Embryonic facial prominence (tissue), 1 donor: ENCODE data around the gene P4HA1.

ENCODE experiments used
- DNase-seq: peaks from one replicate; pipeline ENCODE4 v3.0.0-alpha.2; 2016; ENCODE audit errors: extremely low spot score

P4HA1 gene

DNA sequence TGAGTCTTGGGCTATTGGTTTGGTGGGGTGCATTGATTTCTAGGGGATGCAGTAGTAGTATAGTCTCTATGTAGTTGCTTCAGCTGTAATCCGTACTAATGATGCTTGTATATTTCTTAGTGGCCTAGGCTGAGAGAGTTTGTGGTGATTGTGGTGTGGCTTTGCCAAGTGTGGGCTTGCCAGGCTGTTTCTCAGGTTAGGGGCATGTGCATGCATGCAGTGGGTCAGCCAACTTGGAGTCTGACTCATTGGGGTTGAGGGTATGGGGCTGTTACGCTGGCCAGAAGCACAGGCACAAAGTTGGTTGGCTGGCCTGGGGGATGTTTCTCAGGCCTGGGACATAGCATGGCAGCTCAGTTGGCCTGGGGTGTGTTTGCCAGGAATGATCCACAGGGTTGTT is 116.3 kb downstream of the P4HA1 start:
- no peak for DNase-seq

DNA sequence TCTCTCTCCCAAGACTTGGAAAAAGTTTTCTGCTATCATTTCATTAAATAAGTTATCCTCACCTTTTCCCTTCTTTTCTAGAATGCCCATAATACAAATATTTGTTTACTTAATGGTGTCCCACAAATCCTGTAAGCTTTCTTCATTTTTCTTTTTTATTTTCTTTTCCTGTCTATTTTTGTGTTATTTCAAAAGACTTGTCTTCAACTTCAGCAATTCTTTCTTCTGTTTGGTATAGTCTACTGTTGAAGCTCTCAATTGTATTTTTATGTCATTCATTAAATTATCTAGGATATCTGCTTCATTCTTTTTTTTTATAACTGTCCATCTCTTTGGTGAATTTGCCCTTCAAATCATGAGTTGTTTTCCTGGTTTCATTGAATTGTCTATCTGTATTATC is 117.0 kb downstream of the P4HA1 start:
- no peak for DNase-seq

DNA sequence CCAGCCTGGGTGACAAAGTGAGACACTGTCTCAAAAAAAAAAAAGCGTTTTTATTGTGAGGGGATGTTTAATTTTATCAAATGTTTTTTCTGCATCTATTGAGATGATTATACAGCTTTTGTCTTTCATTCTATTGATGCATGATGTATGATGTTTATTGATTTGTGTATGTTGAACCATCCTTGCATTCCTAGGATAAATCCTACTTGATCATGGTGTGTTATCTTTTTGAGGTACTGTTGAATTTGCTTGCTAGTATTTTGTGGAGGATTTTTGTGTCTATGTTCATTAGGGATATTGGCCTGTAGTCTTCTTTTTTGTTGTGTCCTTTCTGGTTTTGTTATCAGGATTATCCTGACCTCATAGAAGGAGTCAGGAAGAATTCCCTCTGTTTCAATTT is 119.8 kb downstream of the P4HA1 start:
- DNase-seq, result no peak
